ENCODE measurements around the gene SHC3.

- TF ChIP-seq POLR2A (IDR thresholded peaks at IDR 0.05) (no peak), EP300 (IDR thresholded peaks at IDR 0.05) (no peak), CTCF (IDR thresholded peaks at IDR 0.05) (no peak)
These were observed 140.1 kb downstream of the SHC3 start for GRCh38 chr9:89038382-89039103.

Data from upper lobe of left lung (tissue), 4 donors.